Mucosa of rectum (tissue), 2 donors: ENCODE data around the gene KRTAP10-7.
"Not testable (repeated sequence)": the region's sequence is repeated elsewhere in the genome, so short reads cannot be mapped to it uniquely, and the experiment has no call there.

Experiments used
- H3K27ac ChIP-seq, 2 donors: one replicate each; pipeline ENCODE4 v1.7.0; 2013; ENCODE audit warnings: inconsistent platforms in 2 of 2, low read depth in 2 of 2, low read length in 2 of 2
- H3K27me3 ChIP-seq, 2 donors: one replicate each; pipeline ENCODE4 v1.7.0; 2013; ENCODE audit warnings: low read length in 2 of 2; ENCODE audit not compliant: control insufficient read depth in 2 of 2, insufficient read depth in 2 of 2
- H3K36me3 ChIP-seq, 2 donors: one replicate each; pipeline ENCODE4 v1.7.0; 2013; ENCODE audit warnings: low read length in 2 of 2; ENCODE audit not compliant: control insufficient read depth in 2 of 2, insufficient read depth in 2 of 2
- H3K4me1 ChIP-seq, 2 donors: one replicate each; pipeline ENCODE4 v1.7.0; 2013; ENCODE audit warnings: low read length in 2 of 2, mild to moderate bottlenecking in 1 of 2; ENCODE audit not compliant: control insufficient read depth in 2 of 2, insufficient read depth in 2 of 2
- H3K4me3 ChIP-seq, 2 donors: one replicate each; pipeline ENCODE4 v1.7.0; 2013; ENCODE audit warnings: low read length in 2 of 2
- H3K9ac ChIP-seq, 2 donors: one replicate each; pipeline ENCODE4 v1.7.0; 2013; ENCODE audit warnings: low read length in 2 of 2, low read depth in 1 of 2, mild to moderate bottlenecking in 1 of 2
- H3K9me3 ChIP-seq, 2 donors: one replicate each; pipeline ENCODE4 v1.7.0; 2013; ENCODE audit warnings: low read length in 2 of 2; ENCODE audit not compliant: control insufficient read depth in 2 of 2
- donor health status: healthy.
- donor health status: Normal muscosa, but diverticular disease.

KRTAP10-7 gene

DNA sequence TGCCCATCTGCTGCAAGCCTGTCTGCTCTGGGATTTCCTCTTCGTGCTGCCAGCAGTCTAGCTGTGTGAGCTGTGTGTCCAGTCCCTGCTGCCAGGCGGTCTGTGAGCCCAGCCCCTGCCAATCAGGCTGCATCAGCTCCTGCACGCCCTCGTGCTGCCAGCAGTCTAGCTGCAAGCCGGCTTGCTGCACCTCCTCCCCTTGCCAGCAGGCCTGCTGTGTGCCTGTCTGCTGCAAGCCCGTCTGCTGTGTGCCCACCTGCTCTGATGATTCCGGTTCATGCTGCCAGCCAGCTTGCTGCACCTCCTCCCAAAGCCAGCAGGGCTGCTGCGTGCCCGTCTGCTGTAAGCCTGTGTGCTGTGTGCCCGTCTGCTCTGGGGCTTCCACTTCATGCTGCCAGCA is 694 bp downstream of the KRTAP10-7 start:
- H3K9ac ChIP-seq, H3K4me3 ChIP-seq, H3K4me1 ChIP-seq, H3K27ac ChIP-seq, H3K9me3 ChIP-seq, H3K27me3 ChIP-seq, H3K36me3 ChIP-seq: not testable (repeated sequence)

DNA sequence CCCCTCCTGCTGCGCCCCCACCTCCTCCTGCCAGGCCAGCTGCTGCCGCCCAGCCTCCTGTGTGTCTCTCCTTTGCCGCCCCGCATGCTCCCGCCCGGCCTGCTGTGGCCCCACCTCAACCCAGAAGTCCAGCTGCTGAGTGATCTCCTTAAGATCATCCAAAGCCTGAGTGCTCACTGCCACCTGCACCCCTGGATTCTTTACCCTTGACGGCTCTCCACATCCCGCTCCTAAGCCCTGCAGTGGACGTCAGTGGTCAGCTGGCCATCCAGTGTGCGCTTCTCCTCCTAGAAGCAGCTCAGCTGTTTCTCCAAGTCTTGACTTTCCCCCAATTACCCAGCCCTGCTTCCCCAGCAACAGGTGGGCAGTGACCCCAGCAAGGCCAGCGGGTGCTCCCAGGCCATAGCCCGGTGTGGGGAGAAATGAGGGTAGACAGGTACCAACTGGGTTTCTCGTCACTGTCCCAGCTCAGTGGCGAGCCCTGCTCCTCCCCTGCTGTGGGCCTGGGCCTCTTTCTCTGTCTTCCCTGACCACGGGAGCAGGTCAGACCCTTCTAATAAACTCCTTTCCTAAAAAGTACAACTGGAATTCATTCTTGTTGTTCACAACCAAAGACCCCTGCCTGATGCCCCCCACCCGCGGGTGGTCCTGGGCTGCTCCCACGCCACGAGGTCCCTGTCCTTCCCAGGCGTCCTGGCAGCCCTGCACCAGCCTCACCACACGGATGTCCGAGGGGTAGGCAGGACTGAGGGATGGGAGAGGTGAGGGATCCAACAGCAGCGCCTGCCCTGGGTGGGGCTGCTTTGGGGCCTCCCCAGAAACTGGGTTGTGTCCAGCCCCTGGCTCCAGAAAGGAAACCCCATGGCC is 1.4 kb downstream of the KRTAP10-7 start:
- Histone ChIP-seq H3K4me1 (no peaks in the 10 kb centered on the region), H3K27ac (no peak overlapping the region), H3K9ac (no peak overlapping the region), H3K9me3 (no peaks in the 10 kb centered on the region), H3K27me3 (peaks cover 2 to 6% of the 10 kb centered on the region in 2 donors), H3K36me3 (no peaks in the 10 kb centered on the region), H3K4me3 (no peak overlapping the region)

DNA sequence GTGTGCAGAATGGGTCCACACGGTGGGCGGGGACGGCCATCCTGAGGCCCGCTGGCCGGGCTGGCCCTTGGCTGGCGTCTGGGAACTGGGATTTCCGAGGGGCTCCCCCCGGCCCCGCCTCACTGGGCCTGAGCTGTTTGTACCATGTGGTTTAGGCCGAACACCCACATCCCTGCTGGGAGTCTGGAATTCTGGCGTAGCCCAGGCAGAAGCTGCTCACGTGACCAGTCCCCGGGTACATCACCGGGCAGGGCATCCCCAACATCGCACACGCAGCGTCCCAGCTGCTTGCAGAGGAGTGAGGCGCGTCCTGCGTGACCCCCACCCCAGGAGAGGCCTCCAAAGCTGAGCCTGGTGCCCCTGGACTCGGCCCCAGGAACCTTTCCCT is 2.1 kb downstream of the KRTAP10-7 start:
- Histone ChIP-seq H3K27ac (no peak overlapping the region), H3K9me3 (no peaks in the 10 kb centered on the region), H3K36me3 (no peaks in the 10 kb centered on the region), H3K9ac (no peak overlapping the region), H3K4me3 (no peak overlapping the region), H3K4me1 (no peaks in the 10 kb centered on the region), H3K27me3 (peaks cover 2 to 6% of the 10 kb centered on the region in 2 donors)

DNA sequence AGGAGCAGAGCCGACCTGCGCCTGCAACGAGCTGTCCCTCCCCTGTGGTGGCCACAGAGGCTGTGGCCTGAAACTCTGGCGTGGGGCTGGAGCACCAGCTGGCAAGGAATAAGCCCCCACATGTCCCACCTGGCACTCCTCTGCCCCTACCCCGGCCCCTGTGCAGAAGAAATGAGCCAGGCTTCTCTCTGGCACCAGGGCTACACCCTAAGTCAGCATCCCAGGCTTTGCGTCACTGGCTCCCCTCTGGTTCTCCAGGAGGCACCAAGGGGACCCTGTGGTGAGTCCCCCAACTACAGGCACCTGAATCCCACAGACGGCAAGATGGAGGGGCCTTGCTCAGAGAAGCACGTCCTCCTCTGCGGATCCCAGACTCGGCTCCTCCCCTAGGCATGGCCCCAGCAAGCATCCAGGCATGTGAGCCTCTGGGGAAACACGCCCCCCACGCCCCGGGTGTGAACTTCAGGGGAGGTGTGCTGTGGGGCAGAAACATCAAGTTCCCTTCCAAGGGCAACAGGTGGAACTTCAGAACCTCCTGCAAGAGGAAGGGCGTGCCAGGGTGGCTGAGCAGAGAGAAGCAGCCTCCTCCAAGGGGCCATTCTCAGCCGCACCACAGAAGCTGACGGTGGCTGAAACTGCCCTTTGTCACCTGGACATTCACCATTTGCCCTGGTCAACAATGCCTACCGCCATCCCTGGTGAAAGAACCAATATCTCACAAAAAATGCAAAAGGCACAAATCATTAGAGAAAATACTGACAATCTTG is 2.9 kb downstream of the KRTAP10-7 start:
- H3K4me3 ChIP-seq: no peak overlapping the region
- no peak overlapping the region for H3K27ac ChIP-seq
- H3K9me3 ChIP-seq: no peaks in the 10 kb centered on the region
- H3K9ac ChIP-seq: no peak overlapping the region
- H3K27me3 ChIP-seq: peaks cover 2 to 6% of the 10 kb centered on the region in 2 donors
- H3K36me3 ChIP-seq: no peaks in the 10 kb centered on the region
- H3K4me1 ChIP-seq: no peaks in the 10 kb centered on the region

DNA sequence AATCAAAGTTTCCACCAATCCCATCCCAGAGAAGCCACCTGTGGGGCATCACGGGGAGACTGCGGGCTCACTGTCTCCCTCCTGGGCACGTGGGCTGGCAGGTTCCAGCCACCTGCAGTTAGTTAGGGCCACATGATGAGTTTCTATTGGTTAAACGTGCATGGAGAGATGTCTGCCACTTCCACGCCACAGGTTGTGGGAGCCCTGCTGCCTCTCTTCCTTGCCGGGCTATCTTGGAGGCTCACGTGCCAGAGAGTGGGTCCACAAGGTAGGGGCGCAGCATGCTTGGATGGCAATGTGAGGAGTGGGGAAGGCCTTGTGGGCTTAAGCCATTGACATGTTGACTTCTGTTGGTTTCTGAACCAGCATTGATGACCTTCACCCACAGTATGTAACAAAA is 3.5 kb downstream of the KRTAP10-7 start:
- no peaks in the 10 kb centered on the region for H3K36me3 ChIP-seq
- H3K4me3 ChIP-seq: no peak overlapping the region
- H3K27me3 ChIP-seq: peaks cover 2 to 6% of the 10 kb centered on the region in 2 donors
- no peak overlapping the region for H3K9ac ChIP-seq
- H3K9me3 ChIP-seq: no peaks in the 10 kb centered on the region
- H3K27ac ChIP-seq: no peak overlapping the region
- H3K4me1 ChIP-seq: no peaks in the 10 kb centered on the region

DNA sequence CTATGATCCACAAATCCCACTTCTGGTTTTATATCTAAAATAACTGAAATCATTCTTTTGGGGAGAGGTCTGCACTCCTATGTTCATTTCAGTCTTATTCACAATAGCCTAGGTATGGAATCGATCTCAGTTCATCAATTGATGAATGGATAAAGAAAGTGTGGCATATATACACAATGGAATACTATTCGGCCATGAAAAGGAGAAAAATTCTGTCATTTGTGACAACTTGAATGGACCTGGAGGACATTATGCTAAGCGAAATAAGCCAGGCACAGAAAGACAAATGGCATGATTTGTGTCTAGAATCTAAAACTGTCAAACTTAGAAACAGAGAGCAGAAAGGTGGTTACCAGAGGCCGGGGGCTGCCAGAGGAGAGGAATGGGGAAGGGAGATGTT is 6.1 kb downstream of the KRTAP10-7 start:
- no peak overlapping the region for H3K4me3 ChIP-seq
- H3K4me1 ChIP-seq: no peaks in the 10 kb centered on the region
- no peak overlapping the region for H3K27ac ChIP-seq
- H3K36me3 ChIP-seq: no peaks in the 10 kb centered on the region
- no peak overlapping the region for H3K9ac ChIP-seq
- no peaks in the 10 kb centered on the region for H3K9me3 ChIP-seq
- H3K27me3 ChIP-seq: peaks cover 0 to 2% of the 10 kb centered on the region in 2 donors

DNA sequence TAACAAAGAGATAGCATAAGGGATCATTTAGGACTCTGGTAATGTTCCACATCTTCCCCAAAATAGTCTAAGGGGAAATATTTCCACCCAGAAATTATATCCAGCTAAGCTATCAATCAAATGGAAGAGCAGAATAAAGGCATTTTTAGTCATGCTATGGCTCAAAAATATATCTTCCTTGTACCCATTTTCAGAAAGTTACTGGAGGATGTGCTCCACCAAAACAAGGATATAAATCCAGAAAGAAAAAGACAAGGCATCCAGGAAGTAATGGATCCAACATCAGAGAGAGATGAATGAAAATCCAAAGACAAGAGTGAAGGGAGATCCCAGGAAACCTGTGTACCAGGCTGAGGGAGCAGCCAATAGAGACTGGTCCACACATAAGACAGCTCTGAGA is 8.8 kb downstream of the KRTAP10-7 start:
- no peak overlapping the region for H3K4me3 ChIP-seq
- no peak overlapping the region for H3K27ac ChIP-seq
- no peak overlapping the region for H3K9ac ChIP-seq
- H3K4me1 ChIP-seq: no peaks in the 10 kb centered on the region
- H3K27me3 ChIP-seq: no peaks in the 10 kb centered on the region
- peaks cover 0 to 5% of the 10 kb centered on the region in 2 donors for H3K9me3 ChIP-seq
- no peaks in the 10 kb centered on the region for H3K36me3 ChIP-seq

DNA sequence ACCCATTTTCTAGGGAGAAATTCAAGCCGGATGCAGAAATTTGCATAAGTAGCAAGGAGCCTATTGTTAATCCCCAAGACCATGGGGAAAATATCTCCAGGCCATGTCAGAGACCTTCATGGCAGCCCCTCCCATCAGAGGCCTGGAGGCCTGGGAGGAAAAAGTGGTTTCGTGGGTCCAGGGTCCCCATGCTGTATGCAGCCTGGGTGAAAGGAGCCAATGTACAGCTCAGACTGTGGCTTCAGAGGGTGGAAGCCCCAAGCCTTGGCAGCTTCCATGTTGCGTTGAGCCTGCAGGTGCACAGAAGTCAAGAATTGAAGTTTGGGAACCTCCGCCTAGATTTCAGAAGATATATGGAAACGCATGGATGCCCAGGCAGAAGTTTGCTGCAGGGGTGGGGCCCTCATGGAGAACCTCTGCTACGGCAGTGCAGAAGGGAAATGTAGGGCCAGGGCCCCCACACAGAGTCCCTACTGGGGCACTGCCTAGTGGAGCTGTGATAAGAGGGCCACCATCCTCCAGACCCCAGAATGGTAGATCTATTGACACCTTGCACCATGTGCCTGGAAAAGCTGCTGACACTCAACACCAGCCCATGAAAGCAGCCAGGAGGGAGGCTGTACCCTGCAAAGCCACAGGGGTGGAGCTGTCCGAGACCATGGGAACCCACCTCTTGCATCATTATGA is 9.9 kb downstream of the KRTAP10-7 start:
- H3K9me3 ChIP-seq, H3K27me3 ChIP-seq, H3K4me3 ChIP-seq, H3K36me3 ChIP-seq, H3K4me1 ChIP-seq, H3K9ac ChIP-seq, H3K27ac ChIP-seq: not testable (repeated sequence)

DNA sequence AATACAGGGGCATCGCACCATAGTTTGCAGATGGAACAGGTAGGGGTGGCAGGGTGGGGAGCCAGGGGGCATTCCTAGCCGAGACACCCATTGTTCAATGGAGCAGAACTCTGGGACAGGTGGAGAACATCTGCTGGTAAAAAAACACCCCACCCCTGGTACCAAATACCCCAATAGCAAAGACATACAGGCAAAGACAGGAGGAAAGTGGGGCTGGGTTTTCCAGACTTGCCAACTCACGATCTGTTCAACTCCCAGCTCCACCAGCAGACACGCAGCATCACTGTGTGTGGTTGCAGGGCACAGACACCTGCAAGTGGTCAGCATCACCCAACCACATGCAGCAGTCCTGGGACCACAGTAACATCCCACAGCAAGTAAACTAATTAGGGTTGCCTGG is 11.2 kb downstream of the KRTAP10-7 start:
- Histone ChIP-seq H3K9ac (no peak overlapping the region), H3K27me3 (no peaks in the 10 kb centered on the region), H3K9me3 (peaks cover 0 to 5% of the 10 kb centered on the region in 2 donors)

DNA sequence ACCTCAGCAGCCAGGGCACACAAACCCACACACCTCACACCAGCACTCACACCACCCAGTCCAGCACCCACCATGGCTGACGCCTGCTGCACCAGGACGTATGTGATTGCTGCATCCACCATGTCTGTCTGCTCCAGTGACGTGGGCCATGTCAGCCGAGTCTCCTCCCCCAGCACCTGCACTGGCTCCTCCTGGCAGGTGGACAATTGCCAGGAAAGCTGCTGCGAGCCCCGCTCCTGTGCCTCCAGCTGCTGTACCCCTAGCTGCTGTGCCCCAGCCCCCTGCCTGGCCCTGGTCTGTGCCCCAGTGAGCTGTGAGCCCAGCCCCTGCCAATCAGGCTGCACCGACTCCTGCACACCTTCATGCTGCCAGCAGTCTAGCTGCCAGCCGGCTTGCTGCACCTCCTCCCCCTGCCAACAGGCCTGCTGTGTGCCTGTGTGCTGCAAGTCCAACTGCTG is 11.7 kb downstream of the KRTAP10-7 start, which contains the start of gene KRTAP10-8:
KRTAP10-8 (plus strand) TSS at position 51 of the 458 bp plus-strand sequence; CDS start at position 73, 22 bp downstream.
- H3K4me1 ChIP-seq: no peaks in the 10 kb centered on the region
- H3K4me3 ChIP-seq: no peak within 1 kb of the TSS
- H3K9me3 ChIP-seq: peaks cover 0 to 5% of the 10 kb centered on the region in 2 donors
- H3K27me3 ChIP-seq: no peaks in the 10 kb centered on the region
- H3K36me3 ChIP-seq: no peaks in the 10 kb centered on the region
- H3K9ac ChIP-seq: no peak within 1 kb of the TSS
- no peak within 1 kb of the TSS for H3K27ac ChIP-seq

More for the DNA sequence above, 11.2 kb downstream of the KRTAP10-7 start:
- Histone ChIP-seq H3K4me3 (no peak overlapping the region), H3K4me1 (no peaks in the 10 kb centered on the region), H3K36me3 (no peaks in the 10 kb centered on the region), H3K27ac (no peak overlapping the region)
